Heart left ventricle (tissue), 16 donors: Measurements from ENCODE around the gene ST7. TPM values are rescaled to one million over a fixed set of nuclear protein-coding genes. Genes with fewer than 3 reads are reported as not detected.

Source experiments
- ATAC-seq, 4 donors: fragments of 200-7000 bp; cut with Tn5 transposase; one replicate each; pipeline ENCODE4 v1.9.1; 2020 to 2022; ENCODE audit warnings: moderate library complexity in 4 of 4, mild to moderate bottlenecking in 3 of 4, moderate number of reproducible peaks in 1 of 4
- DNase-seq, 5 donors: peaks; one replicate each; pipeline ENCODE4 v3.0.0-alpha.2; 2020
- H3K27ac ChIP-seq, 12 donors: fragments of 200-600 bp; sonication (generic) in 4 of 12; one replicate each; pipeline versions ENCODE4 v1.5.0 to v1.8.0; 2016 to 2022; ENCODE audit warnings: mild to moderate bottlenecking in 2 of 12
- H3K27me3 ChIP-seq, 9 donors: fragments of 200-600 bp; sonication (generic) in 2 of 9; one replicate each; pipeline versions ENCODE4 v1.5.1 to v1.8.0; 2016 to 2022; ENCODE audit warnings: mild to moderate bottlenecking in 3 of 9
- H3K36me3 ChIP-seq, 9 donors: fragments of 200-600 bp; sonication (generic) in 2 of 9; one replicate each; pipeline versions ENCODE4 v1.5.0 to v1.8.0; 2018 to 2022; ENCODE audit warnings: mild to moderate bottlenecking in 2 of 9
- H3K4me1 ChIP-seq, 12 donors: fragments of 200-600 bp; sonication (generic) in 4 of 12; one replicate each; pipeline versions ENCODE4 v1.5.0 to v1.8.0; 2016 to 2022; ENCODE audit warnings: mild to moderate bottlenecking in 3 of 12
- H3K4me3 ChIP-seq, 12 donors: fragments of 200-600 bp; sonication (generic) in 4 of 12; one replicate each; pipeline versions ENCODE4 v1.5.0 to v1.8.0; 2017 to 2022; ENCODE audit warnings: mild to moderate bottlenecking in 9 of 12, moderate library complexity in 4 of 12
- H3K9me3 ChIP-seq, 12 donors: fragments of 200-600 bp; sonication (generic) in 4 of 12; one replicate each; pipeline versions ENCODE4 v1.5.0 to v1.8.0; 2016 to 2022; ENCODE audit warnings: mild to moderate bottlenecking in 1 of 12
- CTCF ChIP-seq, 12 donors: fragments of 200-600 bp; sonication (generic) in 4 of 12; IDR thresholded peaks; one replicate each; pipeline versions ENCODE4 v1.5.0 to v1.8.0; 2018 to 2022; ENCODE audit warnings: antibody characterized with exemption in 12 of 12, mild to moderate bottlenecking in 5 of 12
- POLR2A ChIP-seq, 2 donors: fragments of 450-650 bp; IDR thresholded peaks; one replicate each; pipeline ENCODE4 v1.6.1; 2017; ENCODE audit warnings: antibody characterized with exemption in 2 of 2, mild to moderate bottlenecking in 2 of 2, moderate library complexity in 2 of 2
- WGBS, 4 donors: extraction: QIAGEN DNeasy Blood & Tissue Kit in 2 of 4; methylation state at CpG; one replicate each; pipeline versions ENCODE4 v1.1.5 to v1.1.7; 2013 to 2018; 5-methylcytosine and 5-hydroxymethylcytosine counted together
- intact Hi-C, 10 donors: fragments of 100-400 bp; cut with DNase I; formaldehyde crosslinking; loops; one replicate each; pipeline versions ENCODE4 v1.11.1 to v1.14.2; 2022
- polyA plus RNA-seq, 2 donors: library from polyadenylated mRNA; stranded (reverse); fragments of 200-250 nt; gene quantifications; one replicate each; pipeline ENCODE4 v1.2.3, GENCODE V29; 2013
- total RNA-seq, 9 donors: library from RNA; depleted of rRNA in 2 of 9; stranded (reverse); fragments of >200 nt in 2 of 9; fragmentation: NEBNext Ultra II Directional in 3 of 9; extraction: Animal tissue kit (Norgen Biotek cat#: 25700) in 3 of 9; gene quantifications; one replicate each; pipeline versions ENCODE4 v1.1.0 to v1.2.4, GENCODE V29; 2016 to 2023
- donor health status: ischemic (EF 13 %, LVEDD 7.1; RV severe dilation, severe dysfunction).
- donor health status: healthy with polysubstance abuse.
- donor health status: DM: no; HTN: yes; CAD: no.
- donor health status: DM: no; HTN: no; CAD: no.
- donor health status: ischemic (EF 25% LVEDD 6.9; RV normal size, moderate dysfunction).
- donor health status: ischemic (EF 25% LVEDD 5.7; RV mildly dilated, moderate dysfunction).
- donor health status: healthy.
- donor health status: DM: yes; HTN: yes; CAD: no.
- donor health status: ischemic (EF 35%, LVEDD 5.7; RV mildly dilated, moderate dysfunction).
- donor health status: nonischemic (EF 11% LVEDD 7.7; RV severe dilation, severe dysfunction).
- donor health status: DM: yes; HTN: yes; CAD: no.
- donor health status: PGD.
- donor health status: ischemic (EF 29% LVEDD 5.4; RV normal size, mild dysfunction).
- donor health status: nonischemic (EF 23%, LVEDD 6.1; RV moderate dilation, normal function).

ST7 gene
- total and polyA plus RNA-seq, 11 donors = 16.0 to 41.3 (median 25.5) TPM

GRCh38 chr7:117171106-117171505 lies 217.8 kb downstream of the ST7 start:
- H3K27ac ChIP-seq = no peak overlapping the region

GRCh38 chr7:117172283-117172682 lies 219.0 kb downstream of the ST7 start:
- Histone ChIP-seq H3K27me3 (no peaks in the 10 kb centered on the region), H3K4me3 (no peak overlapping the region), H3K4me1 (peaks cover 0 to 13% (median 0%) of the 10 kb centered on the region in 12 donors), H3K36me3 (peaks cover 0 to 44% (median 16%) of the 10 kb centered on the region in 9 donors), H3K27ac (no peak overlapping the region), H3K9me3 (no peaks in the 10 kb centered on the region)
- WGBS, 4 donors = 93 to 98% (median 95%) methylated on average over 2 of the region's 2 CpGs
- ATAC-seq = no peak
- no peak for TF ChIP-seq POLR2A (IDR thresholded peaks at IDR 0.05)
- no peak for TF ChIP-seq CTCF (IDR thresholded peaks at IDR 0.05)
- DNase-seq = no peak
- intact Hi-C loops = no loop called here

More at GRCh38 chr7:117171106-117171505, 217.8 kb downstream of the ST7 start:
- Histone ChIP-seq H3K9me3 (no peaks in the 10 kb centered on the region), H3K36me3 (peaks cover 0 to 40% (median 16%) of the 10 kb centered on the region in 9 donors), H3K4me3 (no peak overlapping the region), H3K27me3 (no peaks in the 10 kb centered on the region), H3K4me1 (peaks cover 0 to 13% (median 0%) of the 10 kb centered on the region in 12 donors)
- WGBS, 4 donors = 91 to 95% (median 94%) methylated on average over 4 of the region's 4 CpGs
- DNase-seq (no peak), ATAC-seq (no peak)
- intact Hi-C loops = no loop called here
- TF ChIP-seq POLR2A (IDR thresholded peaks at IDR 0.05) = no peak
- no peak for TF ChIP-seq CTCF (IDR thresholded peaks at IDR 0.05)

- no peaks in the 10 kb centered on the region for H3K27me3 ChIP-seq
- no peaks in the 10 kb centered on the region for H3K9me3 ChIP-seq
- TF ChIP-seq CTCF (IDR thresholded peaks at IDR 0.05) (no peak), POLR2A (IDR thresholded peaks at IDR 0.05) (no peak)
- ATAC-seq = no peak
- no peak overlapping the region for H3K4me3 ChIP-seq
- intact Hi-C loops = no loop called here
- H3K36me3 ChIP-seq = peaks cover 0 to 51% (median 16%) of the 10 kb centered on the region in 9 donors
- no peak overlapping the region for H3K27ac ChIP-seq
- H3K4me1 ChIP-seq = peaks cover 0 to 13% (median 0%) of the 10 kb centered on the region in 12 donors
- 75 to 81% (median 78%) methylated on average over 6 of the region's 6 CpGs for WGBS, 4 donors
- no peak for DNase-seq
These were observed 219.9 kb downstream of the ST7 start for GRCh38 chr7:117173035-117173770.

GRCh38 chr7:117176206-117176605 lies 222.9 kb downstream of the ST7 start:
- intact Hi-C loops = no loop called here
- TF ChIP-seq CTCF (IDR thresholded peaks at IDR 0.05) = no peak
- TF ChIP-seq POLR2A (IDR thresholded peaks at IDR 0.05) = no peak
- Histone ChIP-seq H3K4me1 (peaks cover 0 to 7% (median 0%) of the 10 kb centered on the region in 12 donors), H3K9me3 (no peaks in the 10 kb centered on the region), H3K27me3 (no peaks in the 10 kb centered on the region), H3K36me3 (peaks cover 0 to 47% (median 14%) of the 10 kb centered on the region in 9 donors), H3K27ac (no peak overlapping the region), H3K4me3 (no peak overlapping the region)
- no peak for DNase-seq
- no peak for ATAC-seq
- WGBS, 4 donors = 39 to 83% (median 77%) methylated on average over 2 of the region's 2 CpGs
